Measurements from ENCODE around the gene LRCH3.
A peak's percentile ranks its signal among the peaks of the same experiment; 100 is the strongest.

LRCH3 gene

DNA sequence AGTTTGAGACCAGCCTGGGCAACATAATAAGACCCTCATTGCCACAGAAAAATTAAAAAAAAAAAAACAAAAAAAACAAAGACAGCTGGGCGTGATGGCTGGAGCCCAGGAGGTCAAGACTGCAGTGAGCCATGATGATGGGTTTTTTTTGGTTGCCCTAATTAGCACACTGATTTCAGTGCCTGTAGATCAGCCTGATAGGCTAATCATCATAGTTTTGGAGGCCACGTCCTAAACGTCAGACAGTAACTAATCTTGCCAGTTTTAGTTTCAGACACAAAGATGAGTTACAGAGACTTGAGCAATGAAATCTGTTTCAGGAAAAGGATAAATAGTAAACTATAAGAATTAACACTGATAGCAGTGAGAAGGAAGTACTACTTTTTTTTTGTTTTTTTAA is 55.4 kb downstream of the LRCH3 start:
- no peak overlapping the region for H3K27ac ChIP-seq (replicated peaks)
- H3K27me3 ChIP-seq (ENCODE audit: insufficient read depth, poor library complexity, severe bottlenecking): no peaks in the 10 kb centered on the region
- TF ChIP-seq GABPA (IDR thresholded peaks at IDR 0.05; ENCODE audit: low read depth): no peak
- TF ChIP-seq SPI1 (IDR thresholded peaks at IDR 0.05; ENCODE audit: borderline replicate concordance, low read depth): no peak
- TF ChIP-seq, protein P1, sequence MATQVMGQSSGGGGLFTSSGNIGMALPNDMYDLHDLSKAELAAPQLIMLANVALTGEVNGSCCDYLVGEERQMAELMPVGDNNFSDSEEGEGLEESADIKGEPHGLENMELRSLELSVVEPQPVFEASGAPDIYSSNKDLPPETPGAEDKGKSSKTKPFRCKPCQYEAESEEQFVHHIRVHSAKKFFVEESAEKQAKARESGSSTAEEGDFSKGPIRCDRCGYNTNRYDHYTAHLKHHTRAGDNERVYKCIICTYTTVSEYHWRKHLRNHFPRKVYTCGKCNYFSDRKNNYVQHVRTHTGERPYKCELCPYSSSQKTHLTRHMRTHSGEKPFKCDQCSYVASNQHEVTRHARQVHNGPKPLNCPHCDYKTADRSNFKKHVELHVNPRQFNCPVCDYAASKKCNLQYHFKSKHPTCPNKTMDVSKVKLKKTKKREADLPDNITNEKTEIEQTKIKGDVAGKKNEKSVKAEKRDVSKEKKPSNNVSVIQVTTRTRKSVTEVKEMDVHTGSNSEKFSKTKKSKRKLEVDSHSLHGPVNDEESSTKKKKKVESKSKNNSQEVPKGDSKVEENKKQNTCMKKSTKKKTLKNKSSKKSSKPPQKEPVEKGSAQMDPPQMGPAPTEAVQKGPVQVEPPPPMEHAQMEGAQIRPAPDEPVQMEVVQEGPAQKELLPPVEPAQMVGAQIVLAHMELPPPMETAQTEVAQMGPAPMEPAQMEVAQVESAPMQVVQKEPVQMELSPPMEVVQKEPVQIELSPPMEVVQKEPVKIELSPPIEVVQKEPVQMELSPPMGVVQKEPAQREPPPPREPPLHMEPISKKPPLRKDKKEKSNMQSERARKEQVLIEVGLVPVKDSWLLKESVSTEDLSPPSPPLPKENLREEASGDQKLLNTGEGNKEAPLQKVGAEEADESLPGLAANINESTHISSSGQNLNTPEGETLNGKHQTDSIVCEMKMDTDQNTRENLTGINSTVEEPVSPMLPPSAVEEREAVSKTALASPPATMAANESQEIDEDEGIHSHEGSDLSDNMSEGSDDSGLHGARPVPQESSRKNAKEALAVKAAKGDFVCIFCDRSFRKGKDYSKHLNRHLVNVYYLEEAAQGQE (IDR thresholded peaks at IDR 0.05; ENCODE audit: insufficient replicate concordance, low read depth): no peak
- TF ChIP-seq CTCF (IDR thresholded peaks at IDR 0.05; ENCODE audit: insufficient read depth, low read length): no peak
- no peak for TF ChIP-seq POLR2AphosphoS5 (IDR thresholded peaks at IDR 0.05; ENCODE audit: low read depth)
- H3K4me3 ChIP-seq (replicated peaks; ENCODE audit: insufficient read depth, low read length): no peak overlapping the region
- DNase-seq (ENCODE audit: low read depth in 1 of 2, low spot score in 1 of 2): no peak

GRCh38 chr3:197847866-197848401 is 56.9 kb downstream of the LRCH3 start:
- DNase-seq (ENCODE audit: low read depth in 1 of 2, low spot score in 1 of 2): peak in 1 of 2 experiments; percentile 31
- Histone ChIP-seq H3K4me3 (replicated peaks; ENCODE audit: insufficient read depth, low read length) (no peak overlapping the region), H3K27ac (replicated peaks) (peak overlapping the region; percentile 14), H3K27me3 (ENCODE audit: insufficient read depth, poor library complexity, severe bottlenecking) (no peaks in the 10 kb centered on the region)
- TF ChIP-seq GABPA (IDR thresholded peaks at IDR 0.05; ENCODE audit: low read depth): no peak
- TF ChIP-seq, protein P1 (IDR thresholded peaks at IDR 0.05; ENCODE audit: insufficient replicate concordance, low read depth): no peak
- TF ChIP-seq POLR2AphosphoS5 (IDR thresholded peaks at IDR 0.05; ENCODE audit: low read depth): no peak
- TF ChIP-seq SPI1 (IDR thresholded peaks at IDR 0.05; ENCODE audit: borderline replicate concordance, low read depth): peak; percentile 78
- no peak for TF ChIP-seq CTCF (IDR thresholded peaks at IDR 0.05; ENCODE audit: insufficient read depth, low read length)

GRCh38 chr3:197854596-197855343 is 63.7 kb downstream of the LRCH3 start:
- TF ChIP-seq SPI1 (IDR thresholded peaks at IDR 0.05; ENCODE audit: borderline replicate concordance, low read depth) (no peak), CTCF (IDR thresholded peaks at IDR 0.05; ENCODE audit: insufficient read depth, low read length) (no peak), POLR2AphosphoS5 (IDR thresholded peaks at IDR 0.05; ENCODE audit: low read depth) (no peak), GABPA (IDR thresholded peaks at IDR 0.05; ENCODE audit: low read depth) (no peak)
- TF ChIP-seq, protein P1 (IDR thresholded peaks at IDR 0.05; ENCODE audit: insufficient replicate concordance, low read depth): no peak
- no peak for DNase-seq (ENCODE audit: low read depth in 1 of 2, low spot score in 1 of 2)
- Histone ChIP-seq H3K27ac (replicated peaks) (no peak overlapping the region), H3K27me3 (ENCODE audit: insufficient read depth, poor library complexity, severe bottlenecking) (no peaks in the 10 kb centered on the region), H3K4me3 (replicated peaks; ENCODE audit: insufficient read depth, low read length) (no peak overlapping the region)

All from HL-60 (cell line).